SK-N-MC (cell line): Measurements from ENCODE around the gene ATP9B.

Experiments used
- DNase-seq: peaks from one replicate; pipeline ENCODE4 v3.0.0-alpha.2; 2011; ENCODE audit warnings: low read depth, low spot score
- H3K27ac ChIP-seq: fragments of 200-600 bp; sonication (generic); 2 replicates; pipeline ENCODE4 v1.5.1; 2016; ENCODE audit warnings: mixed run types
- H3K36me3 ChIP-seq: fragments of 200-600 bp; sonication (generic); 2 replicates; pipeline ENCODE4 v1.6.1; 2017; ENCODE audit warnings: antibody characterized with exemption, low read length, mixed read lengths; ENCODE audit not compliant: insufficient read depth
- H3K4me3 ChIP-seq: fragments of 200-600 bp; sonication (generic); 2 replicates; pipeline ENCODE4 v1.5.1; 2016
- H3K9ac ChIP-seq: fragments of 200-600 bp; sonication (generic); 2 replicates; pipeline ENCODE4 v1.8.0; 2017; ENCODE audit warnings: mixed run types, mixed read lengths; ENCODE audit not compliant: insufficient read length
- H3K9me3 ChIP-seq: fragments of 200-600 bp; sonication (generic); 2 replicates; pipeline ENCODE4 v1.6.1; 2017; ENCODE audit warnings: low read depth, mild to moderate bottlenecking, antibody characterized with exemption, low read length, moderate library complexity, mixed read lengths
- EZH2 ChIP-seq: fragments of 200-600 bp; sonication (generic); IDR thresholded peaks from one replicate; pipeline ENCODE4 v1.6.1; 2017; ENCODE audit warnings: antibody characterized with exemption
- FOXP2 ChIP-seq: optimal IDR thresholded peaks from 2 replicates; pipeline ENCODE3; 2011; ENCODE audit warnings: mild to moderate bottlenecking, moderate library complexity; ENCODE audit not compliant: insufficient read depth; ENCODE audit errors: extremely low read length, control extremely low read depth
- POLR2AphosphoS5 ChIP-seq: IDR thresholded peaks from 2 replicates; pipeline ENCODE4 v1.6.1; 2012; ENCODE audit warnings: mild to moderate bottlenecking, low read depth, low read length, borderline replicate concordance

The ATP9B gene

GRCh38 chr18:79047556-79048244 lies 21.5 kb upstream of the ATP9B start:
- no peak overlapping the region for H3K9ac ChIP-seq
- H3K4me3 ChIP-seq, result no peak overlapping the region
- H3K27ac ChIP-seq, result no peak overlapping the region
- DNase-seq, result no peak
- no peaks in the 10 kb centered on the region for H3K36me3 ChIP-seq
- no peaks in the 10 kb centered on the region for H3K9me3 ChIP-seq
- TF ChIP-seq EZH2 (no peak), FOXP2 (no peak), POLR2AphosphoS5 (no peak)

- H3K36me3 ChIP-seq, result no peaks in the 10 kb centered on the region
- TF ChIP-seq EZH2 (no peak), POLR2AphosphoS5 (no peak), FOXP2 (no peak)
- DNase-seq, result no peak
Observed at GRCh38 chr18:79048245-79048632, 21.0 kb upstream of the ATP9B start.

DNA sequence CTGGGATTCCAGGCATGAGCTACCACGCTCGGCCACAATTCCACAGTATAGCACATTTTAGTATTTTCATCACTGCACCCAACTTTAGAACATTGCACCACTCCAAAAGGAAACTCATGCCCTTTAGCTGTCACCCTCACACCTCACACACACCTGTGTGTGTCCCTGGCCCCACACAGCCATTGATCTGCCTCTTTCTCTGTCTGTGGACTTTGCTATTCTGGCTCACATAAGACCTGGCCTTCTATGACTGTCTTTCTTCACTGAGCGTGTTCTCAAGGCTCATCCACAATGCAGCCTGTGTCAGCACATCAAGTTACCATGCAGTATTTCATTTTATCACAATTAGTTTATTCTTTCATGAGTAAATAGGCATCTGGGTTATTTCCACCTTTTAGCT lies 19.7 kb upstream of the ATP9B start:
- no peak for TF ChIP-seq FOXP2
- H3K9ac ChIP-seq, result no peak overlapping the region
- no peak for DNase-seq
- H3K27ac ChIP-seq, result no peak overlapping the region
- H3K9me3 ChIP-seq, result no peaks in the 10 kb centered on the region
- H3K36me3 ChIP-seq, result no peaks in the 10 kb centered on the region
- no peak overlapping the region for H3K4me3 ChIP-seq

More at GRCh38 chr18:79048245-79048632, 21.0 kb upstream of the ATP9B start:
- no peaks in the 10 kb centered on the region for H3K9me3 ChIP-seq
- H3K9ac ChIP-seq, result no peak overlapping the region
- no peak overlapping the region for H3K27ac ChIP-seq
- H3K4me3 ChIP-seq, result no peak overlapping the region

DNA sequence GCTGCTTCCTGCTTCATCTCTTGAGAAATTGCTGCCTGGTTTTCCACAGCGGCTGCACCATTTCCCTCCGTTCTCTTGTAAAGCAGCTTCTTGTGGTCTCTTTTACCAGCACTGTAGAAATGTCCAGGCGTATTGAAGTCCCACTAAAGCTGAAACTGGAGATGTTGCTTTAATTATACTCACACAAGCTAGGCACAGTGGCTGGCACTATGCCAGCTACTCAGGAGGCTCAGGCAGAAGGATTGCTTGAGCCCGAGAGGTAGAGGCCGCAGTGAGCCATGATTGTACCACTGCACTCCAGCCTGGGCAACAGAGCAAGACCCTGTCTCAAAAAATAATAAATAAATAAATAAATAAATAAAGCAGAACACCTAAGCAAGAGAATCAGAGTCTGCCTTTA lies 19.2 kb upstream of the ATP9B start:
- no peaks in the 10 kb centered on the region for H3K36me3 ChIP-seq
- H3K27ac ChIP-seq, result no peak overlapping the region
- H3K4me3 ChIP-seq, result no peak overlapping the region
- H3K9ac ChIP-seq, result no peak overlapping the region
- DNase-seq, result no peak
- H3K9me3 ChIP-seq, result no peaks in the 10 kb centered on the region
- no peak for TF ChIP-seq EZH2
- TF ChIP-seq POLR2AphosphoS5, result no peak
- no peak for TF ChIP-seq FOXP2

- Histone ChIP-seq H3K9me3 (no peaks in the 10 kb centered on the region), H3K9ac (no peak overlapping the region), H3K27ac (no peak overlapping the region), H3K4me3 (no peak overlapping the region), H3K36me3 (no peaks in the 10 kb centered on the region)
- DNase-seq, result no peak
- no peak for TF ChIP-seq POLR2AphosphoS5
- TF ChIP-seq FOXP2, result no peak
Observed at GRCh38 chr18:79056827-79057367, 12.3 kb upstream of the ATP9B start.

DNA sequence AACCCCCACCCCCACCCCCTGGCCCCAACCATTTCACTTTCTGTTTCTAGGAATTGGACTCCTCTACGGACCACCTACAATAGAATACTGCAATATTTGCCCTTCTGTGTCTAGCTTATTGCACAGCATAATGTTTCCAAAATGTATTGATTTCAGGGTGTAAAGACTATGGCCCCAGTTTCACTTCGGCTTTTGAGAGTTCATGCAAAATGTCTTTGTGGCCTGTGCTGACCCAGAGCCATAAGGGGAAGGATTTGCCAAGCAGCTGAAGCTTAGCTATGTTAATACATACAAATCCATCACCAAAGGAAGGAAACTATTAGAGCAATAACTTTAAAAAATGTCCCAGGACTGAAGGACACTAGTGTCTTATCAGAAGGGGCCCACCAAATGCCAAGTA lies 11.2 kb upstream of the ATP9B start:
- DNase-seq, result no peak
- H3K27ac ChIP-seq, result no peak overlapping the region

GRCh38 chr18:79062806-79063205 lies 6.4 kb upstream of the ATP9B start:
- Histone ChIP-seq H3K9ac (no peak overlapping the region), H3K4me3 (no peak overlapping the region), H3K9me3 (no peaks in the 10 kb centered on the region), H3K27ac (no peak overlapping the region), H3K36me3 (no peaks in the 10 kb centered on the region)
- no peak for DNase-seq
- TF ChIP-seq EZH2 (no peak), POLR2AphosphoS5 (no peak), FOXP2 (no peak)

More for the DNA sequence above, 11.2 kb upstream of the ATP9B start:
- no peak overlapping the region for H3K9ac ChIP-seq
- no peak for TF ChIP-seq EZH2
- TF ChIP-seq FOXP2, result no peak
- TF ChIP-seq POLR2AphosphoS5, result no peak
- H3K36me3 ChIP-seq, result no peaks in the 10 kb centered on the region
- no peak overlapping the region for H3K4me3 ChIP-seq
- no peaks in the 10 kb centered on the region for H3K9me3 ChIP-seq

- Histone ChIP-seq H3K9ac (no peak overlapping the region), H3K27ac (no peak overlapping the region), H3K36me3 (no peaks in the 10 kb centered on the region), H3K4me3 (no peak overlapping the region), H3K9me3 (no peaks in the 10 kb centered on the region)
- TF ChIP-seq EZH2, result no peak
- no peak for TF ChIP-seq FOXP2
- TF ChIP-seq POLR2AphosphoS5, result no peak
- no peak for DNase-seq
Observed at GRCh38 chr18:79064228-79064627, 5.0 kb upstream of the ATP9B start.

- DNase-seq, result no peak
- H3K27ac ChIP-seq, result no peak overlapping the region
- no peak overlapping the region for H3K4me3 ChIP-seq
- H3K36me3 ChIP-seq, result no peaks in the 10 kb centered on the region
- no peaks in the 10 kb centered on the region for H3K9me3 ChIP-seq
- TF ChIP-seq FOXP2 (no peak), POLR2AphosphoS5 (no peak), EZH2 (no peak)
- H3K9ac ChIP-seq, result no peak overlapping the region
Observed at GRCh38 chr18:79065802-79066201, 3.4 kb upstream of the ATP9B start.
